HG03342 (cell line): ENCODE measurements around the gene WNK2.
"Not testable (repeated sequence)": the region's sequence is repeated elsewhere in the genome, so short reads cannot be mapped to it uniquely, and the experiment has no call there.

Source experiments
- ATAC-seq: cut with Tn5 transposase; IDR thresholded peaks from one replicate; pipeline ENCODE4 v1.9.1; 2021; ENCODE audit warnings: mild to moderate bottlenecking, moderate library complexity; ENCODE audit not compliant: unreplicated experiment

The WNK2 gene

GRCh38 chr9:93355827-93356226 lies 171.9 kb downstream of the WNK2 start:
- ATAC-seq: no peak

DNA sequence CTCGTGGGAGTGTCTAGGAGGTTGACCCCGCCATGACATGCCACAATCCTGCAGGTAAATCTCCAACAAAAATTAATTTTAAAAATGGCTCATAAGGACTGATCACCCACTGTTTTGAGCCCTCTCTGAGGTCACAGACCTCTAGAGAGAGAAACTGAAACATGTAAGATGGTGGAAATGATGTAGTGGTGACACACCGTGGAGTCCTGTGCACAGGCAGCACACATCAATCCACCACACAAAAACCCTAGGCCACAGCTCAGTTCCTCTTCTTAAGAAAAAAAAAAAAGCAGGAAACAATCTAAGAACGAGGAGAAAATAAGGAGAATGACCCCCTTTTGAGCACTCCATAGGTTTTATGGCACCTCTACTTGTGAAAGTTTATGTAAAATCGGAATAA lies 173.7 kb downstream of the WNK2 start:
- peak; percentile 52 for ATAC-seq

DNA sequence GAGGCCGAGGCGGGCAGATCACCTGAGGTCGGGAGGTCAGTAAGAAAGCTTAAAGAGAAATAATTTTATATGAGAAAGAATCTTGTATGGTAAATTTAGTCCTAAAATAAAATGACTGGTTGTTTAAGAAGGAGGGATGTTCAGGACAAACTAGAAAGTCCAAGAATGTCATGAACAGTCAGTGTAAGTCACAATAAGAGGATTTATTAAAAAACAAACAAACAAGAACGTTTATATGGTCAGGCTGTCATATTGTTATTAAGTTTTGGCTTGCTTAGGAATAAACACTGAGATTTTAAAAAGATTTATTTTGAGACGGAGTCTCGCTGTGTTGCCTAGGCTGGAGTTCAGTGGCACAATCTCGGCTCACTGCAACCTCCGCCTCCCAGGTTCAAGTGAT lies 176.0 kb downstream of the WNK2 start:
- not testable (repeated sequence) for ATAC-seq

- no peak for ATAC-seq
These were observed 178.1 kb downstream of the WNK2 start for GRCh38 chr9:93361995-93362394.

DNA sequence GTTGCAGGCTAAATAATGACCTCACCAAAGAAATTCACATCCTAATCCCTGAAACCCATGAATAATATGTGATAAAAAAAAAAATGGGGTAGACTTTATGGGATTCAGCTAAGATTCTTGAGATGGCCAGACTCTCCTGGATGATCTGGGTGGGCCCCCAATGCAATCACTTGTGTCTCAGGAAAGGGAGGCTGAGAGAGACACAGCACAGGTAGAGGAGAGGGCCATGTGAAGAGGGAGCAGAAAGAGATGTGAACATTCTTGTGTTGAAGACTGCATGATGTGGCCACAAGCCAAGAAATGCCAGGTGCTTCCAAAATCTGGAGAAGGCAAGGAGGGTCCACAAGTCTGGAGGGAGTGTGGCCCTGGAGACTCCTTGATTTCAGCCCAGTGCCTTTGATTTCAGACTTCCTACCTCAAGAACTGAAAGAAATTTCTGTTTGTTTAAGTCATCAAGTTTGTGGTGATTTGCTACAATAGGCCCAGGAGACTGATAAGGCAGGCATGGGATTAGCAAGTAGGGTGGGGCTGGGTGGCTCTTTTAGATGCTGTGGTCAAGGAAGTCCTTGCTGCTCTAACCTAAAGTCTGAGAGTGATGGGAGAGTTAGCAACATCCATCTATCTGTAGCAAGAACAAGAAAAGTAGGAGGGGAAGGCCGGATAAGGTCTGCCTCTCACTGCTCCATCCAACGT lies 180.9 kb downstream of the WNK2 start:
- no peak for ATAC-seq

DNA sequence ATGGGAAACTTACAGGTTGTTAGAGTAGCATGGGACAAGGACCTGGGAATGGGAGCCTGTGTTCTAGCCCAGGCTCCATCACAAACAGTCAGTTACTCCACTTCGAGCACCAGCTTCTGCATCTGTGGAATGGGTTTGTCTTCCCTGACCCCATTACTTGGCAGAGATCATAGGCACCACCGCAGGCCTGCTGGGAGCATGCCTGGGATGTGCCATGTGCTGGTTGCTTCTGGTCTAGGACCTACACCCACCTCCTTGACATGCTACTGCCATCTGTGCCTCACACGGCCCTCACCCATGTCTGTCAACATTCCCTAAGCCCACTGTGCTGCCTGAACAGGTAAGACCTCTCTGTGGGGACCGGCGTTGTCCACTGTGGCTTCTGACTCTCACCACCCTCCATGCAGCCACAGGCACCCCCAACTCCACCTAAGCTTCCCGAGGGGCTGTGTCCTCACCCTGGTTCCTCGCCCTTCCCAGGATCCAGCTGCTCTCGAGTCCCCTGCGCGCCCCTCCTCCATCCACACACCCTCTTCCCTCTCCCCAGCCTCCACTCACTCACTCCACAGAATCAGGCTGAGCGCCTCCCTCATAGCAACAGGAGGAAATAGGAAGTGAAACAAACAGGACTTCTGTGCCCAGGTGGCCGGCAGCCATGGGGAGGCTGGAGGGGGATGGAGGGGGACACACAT lies 181.6 kb downstream of the WNK2 start:
- no peak for ATAC-seq

DNA sequence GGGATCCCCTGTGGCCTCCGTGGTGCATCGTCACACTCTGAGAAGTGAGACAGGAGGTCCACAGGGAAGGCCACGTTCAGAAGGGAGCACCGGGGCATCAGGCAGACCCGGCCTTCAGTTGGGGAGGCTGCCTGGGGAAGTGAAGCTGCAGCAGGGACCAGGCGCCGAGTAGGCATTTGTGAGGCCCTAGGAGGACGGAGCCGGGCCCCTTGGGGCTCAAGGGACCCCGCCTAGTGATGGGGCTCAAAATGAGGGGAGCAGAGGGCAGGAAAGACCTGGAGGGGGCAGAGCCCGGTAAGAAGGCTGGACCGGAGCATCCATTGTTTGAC lies 182.1 kb downstream of the WNK2 start:
- no peak for ATAC-seq

DNA sequence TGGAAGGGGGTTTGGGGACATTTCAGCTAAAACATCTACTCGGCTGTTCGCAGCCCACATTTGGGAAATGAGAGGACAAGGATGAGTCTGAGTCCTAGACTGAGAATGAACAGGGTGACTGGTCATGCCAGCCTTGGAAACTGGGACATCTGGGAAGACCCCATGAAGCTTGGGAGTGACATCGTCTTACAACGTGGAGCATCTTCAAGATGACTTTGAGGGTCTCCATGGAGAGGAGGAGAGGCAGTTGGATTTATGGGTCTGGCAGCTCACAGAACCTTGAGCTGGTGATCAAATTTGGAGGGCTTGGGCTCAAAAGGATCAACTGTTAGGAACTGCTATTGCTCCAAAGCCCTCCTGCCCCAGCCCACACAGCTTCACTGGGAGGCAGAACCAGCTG lies 182.5 kb downstream of the WNK2 start:
- ATAC-seq: not testable (repeated sequence)

- ATAC-seq: no peak
These were observed 184.5 kb downstream of the WNK2 start for GRCh38 chr9:93368437-93368836.

GRCh38 chr9:93369686-93370085 lies 185.7 kb downstream of the WNK2 start:
- no peak for ATAC-seq
